ENCODE results near the gene AGBL4.

DNA sequence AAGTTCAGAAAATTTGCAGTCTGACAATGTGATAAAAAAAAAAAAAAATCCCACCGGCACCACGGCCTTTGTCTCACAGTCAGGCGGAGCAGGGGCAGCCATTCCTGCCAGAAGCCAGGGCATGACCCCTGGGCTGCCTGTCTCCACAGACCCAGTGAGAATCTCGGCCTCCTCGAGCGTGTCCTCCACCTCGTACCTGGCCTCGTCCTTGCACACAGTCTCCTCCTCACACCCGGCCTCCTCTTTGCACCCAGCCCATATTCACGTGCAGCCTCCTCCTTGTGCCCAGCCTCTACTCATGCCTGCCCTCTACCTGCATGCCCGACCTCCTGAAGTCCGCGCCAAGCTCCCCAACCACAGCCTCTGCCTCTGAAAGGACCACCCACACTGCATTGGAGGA is 182.0 kb downstream of the AGBL4 start:
- TF ChIP-seq EGR1 (IDR thresholded peaks at IDR 0.05) (no peak), CEBPB (IDR thresholded peaks at IDR 0.05) (no peak), EP300 (IDR thresholded peaks at IDR 0.05; ENCODE audit: borderline replicate concordance) (no peak), NFIC (IDR thresholded peaks at IDR 0.05) (no peak), RAD21 (IDR thresholded peaks at IDR 0.05; ENCODE audit: low read depth) (no peak)
- TF ChIP-seq, protein P1, sequence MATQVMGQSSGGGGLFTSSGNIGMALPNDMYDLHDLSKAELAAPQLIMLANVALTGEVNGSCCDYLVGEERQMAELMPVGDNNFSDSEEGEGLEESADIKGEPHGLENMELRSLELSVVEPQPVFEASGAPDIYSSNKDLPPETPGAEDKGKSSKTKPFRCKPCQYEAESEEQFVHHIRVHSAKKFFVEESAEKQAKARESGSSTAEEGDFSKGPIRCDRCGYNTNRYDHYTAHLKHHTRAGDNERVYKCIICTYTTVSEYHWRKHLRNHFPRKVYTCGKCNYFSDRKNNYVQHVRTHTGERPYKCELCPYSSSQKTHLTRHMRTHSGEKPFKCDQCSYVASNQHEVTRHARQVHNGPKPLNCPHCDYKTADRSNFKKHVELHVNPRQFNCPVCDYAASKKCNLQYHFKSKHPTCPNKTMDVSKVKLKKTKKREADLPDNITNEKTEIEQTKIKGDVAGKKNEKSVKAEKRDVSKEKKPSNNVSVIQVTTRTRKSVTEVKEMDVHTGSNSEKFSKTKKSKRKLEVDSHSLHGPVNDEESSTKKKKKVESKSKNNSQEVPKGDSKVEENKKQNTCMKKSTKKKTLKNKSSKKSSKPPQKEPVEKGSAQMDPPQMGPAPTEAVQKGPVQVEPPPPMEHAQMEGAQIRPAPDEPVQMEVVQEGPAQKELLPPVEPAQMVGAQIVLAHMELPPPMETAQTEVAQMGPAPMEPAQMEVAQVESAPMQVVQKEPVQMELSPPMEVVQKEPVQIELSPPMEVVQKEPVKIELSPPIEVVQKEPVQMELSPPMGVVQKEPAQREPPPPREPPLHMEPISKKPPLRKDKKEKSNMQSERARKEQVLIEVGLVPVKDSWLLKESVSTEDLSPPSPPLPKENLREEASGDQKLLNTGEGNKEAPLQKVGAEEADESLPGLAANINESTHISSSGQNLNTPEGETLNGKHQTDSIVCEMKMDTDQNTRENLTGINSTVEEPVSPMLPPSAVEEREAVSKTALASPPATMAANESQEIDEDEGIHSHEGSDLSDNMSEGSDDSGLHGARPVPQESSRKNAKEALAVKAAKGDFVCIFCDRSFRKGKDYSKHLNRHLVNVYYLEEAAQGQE (IDR thresholded peaks at IDR 0.05; ENCODE audit: low read depth): no peak
- TF ChIP-seq, protein P2, sequence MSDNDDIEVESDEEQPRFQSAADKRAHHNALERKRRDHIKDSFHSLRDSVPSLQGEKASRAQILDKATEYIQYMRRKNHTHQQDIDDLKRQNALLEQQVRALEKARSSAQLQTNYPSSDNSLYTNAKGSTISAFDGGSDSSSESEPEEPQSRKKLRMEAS (IDR thresholded peaks at IDR 0.05): no peak

Measured in Ishikawa (cell line).